A204.1 (cell line): ENCODE measurements around the gene TSPEAR.
"Not testable (repeated sequence)": the region's sequence is repeated elsewhere in the genome, so short reads cannot be mapped to it uniquely, and the experiment has no call there.

Experiments
- FAIRE-seq: peaks from 2 replicates; lab custom pipeline; 2012; peaks lifted over from hg19 to GRCh38; lab: Jason Lieb, UNC

Gene TSPEAR

GRCh38 chr21:44514746-44515358, 196.5 kb downstream of the TSPEAR start:
- no peak for FAIRE-seq

- FAIRE-seq: no peak
Observed at GRCh38 chr21:44514218-44514520, 197.2 kb downstream of the TSPEAR start.

GRCh38 chr21:44513389-44514217, 197.8 kb downstream of the TSPEAR start:
- no peak for FAIRE-seq

GRCh38 chr21:44512496-44513388, 198.6 kb downstream of the TSPEAR start:
- no peak for FAIRE-seq

GRCh38 chr21:44511938-44512275, 199.5 kb downstream of the TSPEAR start:
- FAIRE-seq: no peak

- no peak for FAIRE-seq
Observed at GRCh38 chr21:44511219-44511937, 200.0 kb downstream of the TSPEAR start.

GRCh38 chr21:44510508-44511218, 200.7 kb downstream of the TSPEAR start:
- FAIRE-seq: no peak

GRCh38 chr21:44510109-44510507, 201.3 kb downstream of the TSPEAR start:
- no peak for FAIRE-seq

- no peak for FAIRE-seq
Observed at GRCh38 chr21:44509539-44509938, 201.8 kb downstream of the TSPEAR start.

- no peak for FAIRE-seq
Observed at GRCh38 chr21:44508711-44509445, 202.5 kb downstream of the TSPEAR start.

- FAIRE-seq: no peak
Observed at GRCh38 chr21:44508426-44508710, 203.0 kb downstream of the TSPEAR start.

GRCh38 chr21:44507673-44508425, 203.5 kb downstream of the TSPEAR start:
- no peak for FAIRE-seq

- no peak for FAIRE-seq
Observed at GRCh38 chr21:44506279-44507255, 204.8 kb downstream of the TSPEAR start.

GRCh38 chr21:44505673-44506278, 205.6 kb downstream of the TSPEAR start:
- no peak for FAIRE-seq

GRCh38 chr21:44503901-44504399, 207.4 kb downstream of the TSPEAR start:
- no peak for FAIRE-seq

- FAIRE-seq: not testable (repeated sequence)
Observed at GRCh38 chr21:44503006-44503889, 208.1 kb downstream of the TSPEAR start.

- no peak for FAIRE-seq
Observed at GRCh38 chr21:44502171-44502958, 209.0 kb downstream of the TSPEAR start.
